Kidney tubule cell (primary cell): ENCODE data around the gene DNAH11.
"Not testable (repeated sequence)": the region's sequence is repeated elsewhere in the genome, so short reads cannot be mapped to it uniquely, and the experiment has no call there.

Source experiments
- DNase-seq: peaks from one replicate; pipeline ENCODE4 v3.0.0-alpha.2; 2018; ENCODE audit warnings: low spot score

DNAH11 gene

DNA sequence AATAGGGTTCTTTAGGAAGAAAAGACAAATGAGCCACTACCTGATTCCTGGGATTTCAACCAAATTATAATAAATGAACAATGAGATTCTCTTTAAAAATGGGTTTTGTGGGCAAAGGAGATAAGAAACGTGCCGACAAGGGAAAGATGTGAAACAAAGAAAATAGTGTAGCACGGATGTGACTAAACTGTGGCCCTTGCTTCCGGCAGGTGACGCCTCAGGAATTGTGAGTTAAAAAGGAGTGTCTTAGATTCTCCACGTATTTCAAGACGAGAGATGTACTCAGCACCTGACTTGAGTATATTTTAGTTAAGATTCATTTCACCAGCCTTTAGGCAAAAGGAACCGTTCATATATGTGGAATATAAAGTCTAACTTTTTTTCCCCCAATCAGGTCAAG lies 75.9 kb downstream of the DNAH11 start:
- DNase-seq, result no peak

DNA sequence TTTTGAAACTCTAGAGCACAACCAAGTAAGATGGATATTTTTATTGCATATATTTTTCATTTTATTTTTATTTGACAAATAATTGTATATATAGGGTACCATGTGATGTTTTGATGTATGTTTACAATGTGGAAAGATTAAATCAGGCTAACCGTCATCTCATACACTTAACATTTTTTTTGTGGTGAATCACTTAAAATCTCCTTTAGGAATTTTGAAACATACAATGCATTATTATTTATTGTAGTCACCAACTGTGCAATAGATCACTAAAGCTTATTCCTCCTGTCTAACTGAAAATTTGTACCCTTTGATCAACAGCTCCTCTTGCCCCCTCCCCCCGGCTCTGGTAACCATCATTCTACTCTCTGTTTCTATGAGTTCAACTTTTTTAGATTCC lies 77.2 kb downstream of the DNAH11 start:
- DNase-seq, result no peak

- no peak for DNase-seq
These were observed 81.5 kb downstream of the DNAH11 start for GRCh38 chr7:21624320-21624719.

- no peak for DNase-seq
These were observed 93.9 kb downstream of the DNAH11 start for GRCh38 chr7:21636694-21637093.

GRCh38 chr7:21639206-21639868 lies 96.5 kb downstream of the DNAH11 start:
- DNase-seq, result no peak

DNA sequence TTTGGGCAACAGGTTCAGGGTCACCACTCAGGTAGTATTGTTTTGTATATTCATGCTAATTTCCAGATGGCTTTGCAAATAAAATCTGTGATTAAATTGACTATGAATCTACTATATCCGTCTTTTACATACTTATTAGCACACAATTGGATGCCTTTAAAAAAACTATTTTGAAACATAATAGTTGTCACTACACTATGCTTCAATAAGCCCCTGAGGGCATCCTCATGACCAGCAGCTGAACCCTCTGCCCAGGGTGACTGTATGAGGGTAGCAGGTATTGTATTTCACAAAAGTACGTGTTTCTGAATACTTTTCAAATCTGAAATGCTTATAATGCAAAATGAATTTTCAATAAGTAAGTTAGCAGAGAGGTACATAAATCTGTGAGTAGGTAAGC lies 97.3 kb downstream of the DNAH11 start:
- no peak for DNase-seq

DNA sequence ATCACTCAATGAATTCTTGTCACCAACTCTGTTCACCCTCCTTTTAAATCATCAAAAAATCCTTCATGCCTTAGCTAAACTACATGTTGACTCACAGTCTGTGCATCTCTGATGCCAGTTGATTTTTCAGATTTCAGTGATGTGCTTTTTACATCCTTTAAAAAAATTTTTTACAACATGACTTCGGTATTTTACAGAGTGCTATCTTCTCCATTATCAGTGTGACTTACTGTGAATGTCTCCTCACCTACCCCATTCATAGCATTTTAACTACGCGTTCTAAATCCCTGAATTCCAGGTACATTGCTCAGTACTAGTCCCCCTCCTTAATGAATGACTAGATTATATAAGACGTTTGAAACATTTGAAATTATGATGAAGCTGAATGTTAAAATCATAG lies 98.7 kb downstream of the DNAH11 start:
- no peak for DNase-seq

DNA sequence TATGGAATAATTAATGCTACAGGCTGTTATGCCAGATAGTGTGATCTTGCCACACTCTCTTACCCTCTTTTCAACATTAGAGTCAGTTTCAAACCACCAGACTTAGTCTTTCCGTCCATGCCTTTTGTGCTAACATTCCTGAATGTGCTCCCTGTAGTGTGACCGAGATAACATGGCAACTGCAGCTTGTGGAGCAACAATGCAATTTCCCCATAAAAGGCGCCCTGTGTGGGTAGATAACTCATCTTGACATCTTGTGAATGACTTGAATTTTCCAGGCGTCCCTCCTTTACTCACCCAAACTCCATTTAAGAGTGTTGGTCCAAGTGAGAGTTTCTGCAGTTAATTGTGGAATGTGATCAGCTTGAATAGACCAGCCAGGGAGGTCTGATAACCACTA lies 99.6 kb downstream of the DNAH11 start:
- no peak for DNase-seq

GRCh38 chr7:21651697-21652096 lies 108.9 kb downstream of the DNAH11 start:
- DNase-seq, result peak; percentile 4

GRCh38 chr7:21653623-21654022 lies 110.8 kb downstream of the DNAH11 start:
- no peak for DNase-seq

DNA sequence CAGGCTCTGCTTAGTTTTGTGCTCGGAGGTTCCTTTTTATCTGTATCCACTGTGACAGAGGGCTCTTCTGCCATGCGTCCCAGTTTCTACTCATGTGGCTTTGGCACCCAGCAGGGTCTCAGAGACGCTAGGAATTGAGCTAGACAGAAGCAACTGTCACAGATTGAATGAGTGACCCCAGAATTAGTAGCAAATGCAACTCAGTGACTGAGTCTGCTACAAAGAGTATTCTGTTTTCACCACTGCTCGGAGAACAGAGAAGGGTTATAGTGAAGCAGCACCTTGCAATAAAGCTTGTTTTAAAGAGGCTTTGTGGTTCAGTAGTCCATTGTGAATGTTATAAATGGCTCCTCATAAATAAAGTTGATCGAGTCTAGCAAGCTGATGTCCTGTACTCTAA lies 113.2 kb downstream of the DNAH11 start:
- no peak for DNase-seq

DNA sequence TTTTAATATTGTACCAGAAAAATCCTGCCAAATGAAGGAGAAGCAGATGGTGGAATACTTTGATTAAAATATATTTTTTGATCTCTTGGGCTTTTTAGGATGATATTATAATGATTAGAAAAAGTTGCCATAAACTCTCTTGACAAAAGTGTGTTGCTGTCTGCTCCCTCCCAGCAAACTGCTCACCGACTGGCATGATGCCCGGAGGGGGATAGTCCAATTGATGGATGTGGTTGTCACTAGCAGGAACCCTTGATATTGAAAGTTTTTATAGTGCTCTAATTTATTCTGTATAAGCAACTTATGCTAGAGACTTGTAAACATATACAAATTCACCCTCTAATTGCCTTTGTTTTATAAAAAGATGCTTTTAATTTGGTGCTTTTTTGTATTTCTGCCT lies 114.0 kb downstream of the DNAH11 start:
- no peak for DNase-seq

DNA sequence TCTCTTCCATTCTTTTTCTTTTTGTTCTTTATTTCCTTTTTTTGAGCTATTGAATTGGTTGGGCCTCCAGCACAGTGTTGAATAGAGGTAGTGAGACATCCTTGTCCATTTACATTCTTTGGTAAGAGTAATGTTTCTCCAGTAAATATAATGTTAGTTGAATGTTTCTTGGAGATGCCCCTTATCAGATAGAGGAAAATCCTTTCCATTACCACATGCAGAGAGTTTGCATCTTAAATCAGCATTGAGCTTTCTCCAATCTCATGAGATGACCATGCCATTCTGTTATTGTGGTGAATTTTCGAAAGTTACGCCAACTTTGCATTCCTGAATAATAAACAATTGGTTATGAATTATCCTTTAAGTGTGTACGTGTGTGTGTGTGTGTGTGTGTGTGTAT lies 127.7 kb downstream of the DNAH11 start:
- DNase-seq, result no peak

DNA sequence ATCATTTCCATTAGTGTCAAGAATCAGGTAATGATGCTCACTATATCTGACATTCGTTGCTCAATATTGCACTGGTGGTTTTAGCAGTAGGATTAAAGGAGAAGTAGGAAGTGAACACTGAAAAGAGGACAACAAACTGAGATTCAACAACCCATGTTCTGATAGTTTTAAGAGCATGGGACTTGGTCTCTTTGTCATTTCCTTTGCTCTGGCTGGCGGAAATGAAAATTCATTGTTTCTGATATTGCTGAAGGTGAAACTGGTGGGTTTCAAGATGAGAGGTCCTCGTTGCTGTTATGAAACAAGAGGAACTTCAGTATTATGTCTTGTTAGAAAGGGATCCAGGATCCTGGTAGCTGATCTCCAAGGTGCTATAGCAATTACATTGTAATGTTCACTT lies 129.0 kb downstream of the DNAH11 start:
- DNase-seq, result no peak

- DNase-seq, result no peak
These were observed 132.4 kb downstream of the DNAH11 start for GRCh38 chr7:21675255-21675654.

DNA sequence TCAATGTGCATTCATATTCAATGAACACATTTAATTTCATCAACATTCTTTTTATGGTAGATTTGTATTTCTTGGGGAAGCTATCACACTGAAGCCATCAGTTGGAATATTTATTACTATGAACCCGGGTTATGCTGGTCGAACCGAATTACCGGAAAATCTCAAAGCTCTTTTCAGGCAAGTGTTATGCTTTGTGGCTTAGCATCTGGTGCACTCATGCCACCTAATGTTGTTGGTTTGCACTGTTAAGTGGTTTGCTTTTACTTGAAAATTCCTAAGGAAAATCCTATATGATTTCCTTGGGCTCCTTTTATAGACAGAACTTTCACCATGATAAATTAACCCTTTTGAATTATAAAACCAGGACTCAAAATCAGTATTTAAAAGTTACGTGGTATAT lies 147.9 kb downstream of the DNAH11 start:
- no peak for DNase-seq

DNA sequence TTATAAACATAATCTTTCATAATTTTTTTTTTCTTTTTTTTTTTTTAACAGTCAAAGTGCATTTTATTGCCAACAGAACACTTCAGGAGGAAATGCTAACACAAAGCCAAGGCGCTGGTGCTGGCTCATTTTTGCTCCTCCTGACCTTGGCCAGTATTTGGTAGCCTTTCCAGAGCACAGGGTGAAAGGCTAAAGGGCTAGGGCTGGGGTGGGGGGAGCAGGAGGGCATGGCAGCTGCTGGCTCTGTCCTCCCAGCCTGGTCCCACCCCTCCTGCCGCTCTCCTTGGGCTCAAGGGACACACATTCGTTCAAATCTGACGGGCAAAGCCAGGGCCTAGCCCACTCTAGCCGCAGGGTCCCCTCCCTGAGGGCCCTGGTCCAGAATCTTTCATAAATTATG lies 148.3 kb downstream of the DNAH11 start:
- DNase-seq, result not testable (repeated sequence)

DNA sequence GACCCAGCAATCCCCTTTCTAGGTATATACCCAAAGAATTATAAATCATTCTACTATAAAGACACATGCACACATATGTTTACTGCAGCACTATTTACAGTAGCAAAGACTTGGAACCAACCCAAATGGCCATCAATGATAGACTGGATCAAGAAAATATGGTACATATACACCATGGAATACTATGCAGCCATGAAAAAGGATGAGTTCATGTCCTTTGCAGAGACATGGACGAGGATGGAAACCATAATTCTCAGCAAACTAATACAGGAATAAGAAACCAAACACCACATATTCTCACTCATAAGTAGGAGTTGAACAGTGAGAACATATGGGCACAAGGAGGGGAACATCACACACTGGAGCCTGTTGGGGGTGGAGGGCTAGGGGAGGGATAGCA lies 157.7 kb downstream of the DNAH11 start:
- not testable (repeated sequence) for DNase-seq

DNA sequence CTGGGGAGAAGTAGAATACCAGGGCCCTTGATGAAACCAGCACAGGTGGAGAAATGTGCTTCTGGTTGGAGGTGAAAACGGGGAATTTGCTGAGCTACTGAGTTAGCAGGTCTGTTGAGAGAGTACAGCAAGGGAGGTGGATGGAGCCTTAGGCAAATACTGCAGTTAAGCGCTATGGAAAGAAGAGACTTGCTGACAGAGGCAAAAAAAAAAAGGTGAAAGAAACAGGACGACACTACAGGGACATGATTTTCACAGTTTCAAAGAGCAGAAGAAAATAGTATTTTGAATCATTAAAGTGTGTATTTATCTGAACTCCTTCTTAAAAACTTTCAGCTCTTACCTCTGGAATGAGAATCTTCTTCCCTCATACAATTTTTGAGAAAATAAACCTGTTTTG lies 159.5 kb downstream of the DNAH11 start:
- no peak for DNase-seq

DNA sequence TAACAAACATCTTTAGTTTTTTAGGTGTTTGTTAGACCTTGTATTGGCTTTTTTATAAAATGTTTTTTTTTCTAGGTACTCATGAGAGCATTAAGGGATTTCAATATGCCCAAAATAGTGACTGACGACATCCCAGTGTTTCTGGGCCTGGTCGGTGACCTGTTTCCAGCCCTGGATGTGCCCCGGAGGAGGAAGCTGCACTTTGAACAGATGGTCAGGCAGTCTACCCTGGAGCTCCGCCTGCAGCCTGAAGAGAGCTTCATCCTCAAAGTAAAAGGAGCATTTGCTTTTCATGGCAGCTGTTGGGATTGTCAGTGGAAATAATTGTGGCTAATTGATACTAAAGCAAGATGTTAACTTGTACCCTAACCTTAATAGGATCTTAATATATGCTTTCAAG lies 161.5 kb downstream of the DNAH11 start:
- DNase-seq, result no peak

DNA sequence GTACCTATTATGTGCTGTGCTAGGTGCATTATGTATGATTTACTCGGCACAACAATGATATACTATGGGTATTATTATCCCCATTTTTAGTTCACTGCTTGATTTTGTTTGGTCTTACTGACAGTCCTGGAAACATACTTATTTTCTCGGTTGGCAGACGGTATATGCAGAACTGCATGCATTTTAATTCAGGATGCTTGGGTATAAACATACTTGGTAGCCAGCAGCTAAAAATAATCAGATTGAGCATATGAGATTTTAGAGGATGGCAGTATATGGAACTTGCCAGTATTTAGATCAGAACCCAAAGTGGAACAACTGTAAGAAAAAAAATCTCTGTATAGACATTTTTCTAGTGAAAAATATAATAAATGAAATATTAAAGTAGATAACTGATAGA lies 163.3 kb downstream of the DNAH11 start:
- no peak for DNase-seq

GRCh38 chr7:21707566-21707965 lies 164.7 kb downstream of the DNAH11 start:
- no peak for DNase-seq

DNA sequence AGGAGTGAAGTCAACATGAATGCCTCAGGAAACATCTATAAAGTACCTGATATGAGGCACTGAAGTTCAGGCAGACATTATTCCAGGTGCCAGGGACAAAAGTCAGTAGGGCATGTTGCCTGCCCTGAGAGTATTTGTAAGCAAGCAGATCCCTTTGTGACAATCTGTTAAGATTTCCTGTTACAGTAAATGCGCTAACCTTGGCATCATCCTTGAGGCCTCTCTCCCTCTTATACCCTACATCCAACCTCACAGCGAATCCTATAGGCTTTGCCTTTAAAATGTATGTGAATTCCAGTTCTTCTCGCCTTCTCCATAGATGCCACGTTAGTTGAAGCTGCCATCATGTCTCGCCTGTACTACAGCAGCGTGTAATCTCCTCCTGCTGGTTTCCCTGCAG lies 165.3 kb downstream of the DNAH11 start:
- DNase-seq, result no peak

DNA sequence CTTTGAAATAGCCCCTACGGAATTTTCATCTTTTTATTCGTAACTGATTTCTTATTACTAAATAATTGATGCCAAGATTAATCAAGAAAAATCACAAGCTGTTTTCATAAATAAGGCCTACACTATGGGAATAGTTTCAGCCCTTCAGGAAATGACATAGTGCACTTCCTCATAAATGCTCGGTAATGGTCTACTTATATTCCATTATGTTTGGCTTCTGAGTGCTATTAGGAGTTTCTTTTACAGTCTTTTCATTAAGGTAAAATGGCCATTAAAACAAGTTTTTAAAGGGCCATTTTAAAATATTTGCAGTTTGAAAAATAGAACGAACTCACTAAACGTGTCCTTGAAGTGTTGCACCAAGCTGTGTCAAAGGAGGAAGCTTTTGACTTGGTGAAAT lies 174.5 kb downstream of the DNAH11 start:
- DNase-seq, result no peak

GRCh38 chr7:21718391-21718790 lies 175.6 kb downstream of the DNAH11 start:
- DNase-seq, result no peak
